HG02973 (cell line): ENCODE data around the gene PNPLA8.
"Not testable (repeated sequence)": the region's sequence is repeated elsewhere in the genome, so short reads cannot be mapped to it uniquely, and the experiment has no call there.

Experiments
- ATAC-seq: cut with Tn5 transposase; IDR thresholded peaks from one replicate; pipeline ENCODE4 v1.9.1; 2021; ENCODE audit warnings: moderate library complexity; ENCODE audit not compliant: unreplicated experiment

PNPLA8 gene

GRCh38 chr7:108533712-108534111 lies 7.8 kb upstream of the PNPLA8 start:
- ATAC-seq, result no peak

- no peak for ATAC-seq
These were observed 3.4 kb upstream of the PNPLA8 start for GRCh38 chr7:108529341-108529740.

- ATAC-seq, result no peak
These were observed 2.3 kb upstream of the PNPLA8 start for GRCh38 chr7:108528183-108528712.

GRCh38 chr7:108526768-108527017 lies 758 bp upstream of the PNPLA8 start:
- no peak for ATAC-seq

- ATAC-seq, result peak; percentile 38
These were observed 479 bp downstream of the PNPLA8 start for GRCh38 chr7:108525327-108525984.

- no peak for ATAC-seq
These were observed 3.2 kb downstream of the PNPLA8 start for GRCh38 chr7:108522780-108523179.

- ATAC-seq, result no peak
These were observed 8.0 kb downstream of the PNPLA8 start for GRCh38 chr7:108517951-108518350.

- ATAC-seq, result no peak
These were observed 10.3 kb downstream of the PNPLA8 start for GRCh38 chr7:108515630-108516029.

DNA sequence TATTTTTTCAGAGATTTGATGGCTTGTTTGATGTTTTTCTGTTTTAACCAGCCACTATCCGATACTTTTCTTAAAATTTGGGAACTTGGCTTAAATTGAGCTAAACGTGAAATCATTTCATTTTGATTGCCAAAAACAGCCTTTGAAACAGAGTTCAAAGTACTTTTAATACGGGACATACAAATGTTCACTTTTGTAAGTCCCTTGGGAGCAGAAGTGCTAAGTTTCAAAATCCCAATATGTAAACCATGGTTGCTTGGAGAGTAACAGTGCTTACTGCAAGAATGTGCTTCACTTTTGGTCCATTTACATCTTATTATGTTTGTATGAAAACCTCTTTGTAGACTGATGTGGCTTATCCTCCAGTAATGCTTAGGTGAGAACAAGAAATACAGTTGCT lies 10.9 kb downstream of the PNPLA8 start:
- no peak for ATAC-seq

- ATAC-seq, result no peak
These were observed 14.0 kb downstream of the PNPLA8 start for GRCh38 chr7:108511939-108512338.

GRCh38 chr7:108504576-108504975 lies 21.4 kb downstream of the PNPLA8 start:
- ATAC-seq, result not testable (repeated sequence)

- ATAC-seq, result peak; percentile 93
These were observed 22.6 kb downstream of the PNPLA8 start for GRCh38 chr7:108503112-108504026.

DNA sequence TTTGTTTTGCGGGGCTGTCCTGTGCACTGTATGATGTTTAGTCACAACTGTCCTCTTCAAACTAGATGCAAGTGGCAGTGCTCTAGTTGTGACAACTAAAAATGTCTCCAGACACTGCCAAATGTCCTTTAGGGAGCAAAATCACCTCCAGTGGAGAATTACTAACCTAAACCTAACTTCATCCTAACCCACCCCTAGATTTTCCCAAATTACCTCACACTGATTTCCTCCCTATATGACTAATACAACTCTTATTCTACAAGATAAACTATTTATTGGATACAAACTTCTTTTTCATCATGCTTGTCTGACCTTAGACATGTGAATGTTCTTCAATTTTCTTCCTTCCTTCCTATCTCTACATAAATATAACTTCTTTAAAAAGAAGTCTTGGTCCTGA lies 26.4 kb downstream of the PNPLA8 start:
- ATAC-seq, result no peak

GRCh38 chr7:108498481-108498880 lies 27.5 kb downstream of the PNPLA8 start:
- no peak for ATAC-seq

- peak; percentile 92 for ATAC-seq
These were observed 28.7 kb downstream of the PNPLA8 start for GRCh38 chr7:108497082-108497725.

DNA sequence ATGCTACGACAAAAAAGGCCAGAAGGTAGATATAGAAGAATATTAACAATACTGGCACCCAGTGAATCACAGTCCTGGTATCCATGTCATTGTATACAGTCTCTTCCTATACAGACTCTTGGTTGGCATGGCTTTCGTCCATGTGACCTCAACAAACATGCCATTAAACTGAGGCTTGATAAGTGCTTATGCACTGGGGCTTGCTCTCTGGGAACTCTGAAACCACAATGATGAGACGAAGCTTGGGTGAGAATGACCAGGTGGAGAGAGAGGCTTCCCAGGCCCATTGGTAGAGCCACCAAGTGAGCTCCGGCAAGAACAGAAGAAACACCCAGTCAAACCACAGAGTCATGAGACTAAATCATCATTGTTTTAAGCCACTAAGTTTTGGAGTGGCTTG lies 33.2 kb downstream of the PNPLA8 start:
- ATAC-seq, result no peak

GRCh38 chr7:108488768-108489538 lies 37.0 kb downstream of the PNPLA8 start:
- ATAC-seq, result no peak

DNA sequence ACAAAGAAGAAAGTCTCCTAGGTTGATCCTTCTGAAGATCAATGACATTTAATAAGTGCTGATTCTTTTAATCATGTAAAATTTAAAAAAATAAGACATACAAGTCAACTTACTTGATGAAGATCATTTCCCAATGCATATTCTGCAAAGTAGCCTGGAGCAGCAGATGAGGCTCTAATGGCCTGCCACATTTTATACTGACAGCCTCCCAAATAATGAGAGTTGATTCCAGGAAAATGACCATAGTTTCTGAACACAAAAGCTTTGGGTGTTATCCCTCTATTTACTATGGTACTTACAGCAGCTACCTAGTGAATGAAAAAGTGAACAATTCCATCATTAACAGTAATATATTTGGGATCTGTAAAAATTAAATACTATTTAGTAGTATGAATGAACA lies 38.3 kb downstream of the PNPLA8 start:
- no peak for ATAC-seq

DNA sequence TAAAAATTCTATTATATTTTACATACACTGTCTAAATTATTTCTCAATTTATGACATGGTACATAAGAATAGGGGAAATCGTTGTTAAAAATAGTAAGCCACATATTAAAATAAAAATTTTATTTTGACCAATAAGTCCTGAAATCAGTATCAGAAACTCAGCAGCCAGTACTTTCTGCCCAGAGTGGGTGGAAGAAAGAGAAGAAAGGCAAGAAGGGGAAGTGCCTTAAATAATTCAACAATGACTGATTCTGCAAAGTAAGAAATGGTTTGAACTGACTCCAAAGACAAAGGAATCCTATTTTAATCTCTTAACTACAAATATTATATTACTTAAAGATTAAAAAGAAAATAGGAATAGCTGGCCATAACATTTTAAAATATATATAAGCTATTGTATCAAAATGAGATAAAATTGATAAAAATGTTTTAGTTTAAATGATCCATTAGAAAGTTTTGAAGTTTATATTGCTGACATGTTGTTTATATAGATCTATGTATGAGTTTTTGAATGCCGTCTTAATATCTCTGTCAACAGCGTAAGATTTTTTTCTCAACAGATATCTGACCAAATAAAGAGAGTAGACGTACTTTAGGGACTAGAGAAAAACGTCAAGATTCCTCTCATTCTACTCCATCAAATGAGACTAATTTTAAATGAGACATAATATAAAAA lies 39.5 kb downstream of the PNPLA8 start:
- ATAC-seq, result no peak

DNA sequence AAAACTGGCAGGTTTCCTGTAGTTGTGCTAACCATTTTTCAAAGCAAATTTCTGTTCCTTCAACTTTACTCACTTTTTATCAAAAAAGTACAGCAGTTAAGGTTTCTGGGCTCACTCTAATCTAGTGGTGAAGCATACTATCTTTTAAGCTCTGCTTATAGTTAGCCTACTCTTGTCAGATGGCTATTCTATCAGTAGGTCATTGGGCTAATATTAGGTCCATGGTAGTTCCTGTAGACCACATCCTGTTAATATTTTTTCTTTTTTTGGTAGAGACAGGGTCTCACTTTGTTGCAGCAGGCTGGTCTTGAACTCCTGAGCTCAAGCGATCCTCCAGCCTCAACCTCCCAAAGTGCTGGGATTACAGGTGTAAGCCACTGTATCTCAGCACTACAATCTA lies 41.8 kb downstream of the PNPLA8 start:
- no peak for ATAC-seq
